Epithelial cell of proximal tubule (primary cell): ENCODE measurements around the gene CLSTN1. TPM values are rescaled to one million over a fixed set of nuclear protein-coding genes. Genes with fewer than 3 reads are reported as not detected.

Experiments used
- DNase-seq: peaks from one replicate; pipeline ENCODE4 v3.0.0-alpha.2; 2011; ENCODE audit warnings: low read depth
- H3K4me3 ChIP-seq: 2 replicates; pipeline ENCODE4 v1.5.1; 2011; ENCODE audit warnings: low read depth, mild to moderate bottlenecking, low read length
- CTCF ChIP-seq: conservative IDR thresholded peaks from 2 replicates; pipeline ENCODE4 v1.5.1; 2012; ENCODE audit warnings: low read depth, mild to moderate bottlenecking, low read length
- total RNA-seq: library from RNA; depleted of rRNA; stranded (reverse); fragments of >200 nt; gene quantifications from 2 replicates; pipeline ENCODE4 v1.2.3, GENCODE V29; 2015

The CLSTN1 gene
- total RNA-seq, 1 donor from 2014 or later, result 87.5 TPM

DNA sequence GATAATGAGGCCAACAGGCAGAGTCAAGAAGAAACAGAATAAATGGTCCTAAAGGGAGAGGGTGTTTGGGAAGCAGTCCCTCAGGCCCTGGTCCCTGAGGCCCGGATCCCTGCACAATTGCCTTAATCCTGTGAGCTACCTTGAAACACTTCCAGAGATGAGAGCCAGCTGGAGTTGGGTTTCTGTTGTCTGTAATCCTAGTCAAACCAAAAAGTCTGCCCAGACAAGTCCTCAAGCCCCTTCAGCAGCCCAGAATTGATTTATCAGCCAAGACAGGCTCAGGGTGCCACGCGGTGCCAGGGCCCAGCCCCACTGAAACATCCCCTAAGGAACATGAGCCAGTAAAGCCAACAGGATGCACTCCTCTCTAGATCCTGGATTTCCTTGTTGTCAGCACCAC, 16.4 kb upstream of the CLSTN1 start:
- no peak overlapping the region for H3K4me3 ChIP-seq
- DNase-seq, result no peak
- TF ChIP-seq CTCF, result no peak

GRCh38 chr1:9838946-9839345, 15.2 kb upstream of the CLSTN1 start:
- TF ChIP-seq CTCF, result no peak
- no peak for DNase-seq

GRCh38 chr1:9836632-9836960, 12.8 kb upstream of the CLSTN1 start:
- H3K4me3 ChIP-seq, result no peak overlapping the region
- DNase-seq, result no peak
- no peak for TF ChIP-seq CTCF

More at GRCh38 chr1:9838946-9839345, 15.2 kb upstream of the CLSTN1 start:
- H3K4me3 ChIP-seq, result no peak overlapping the region

DNA sequence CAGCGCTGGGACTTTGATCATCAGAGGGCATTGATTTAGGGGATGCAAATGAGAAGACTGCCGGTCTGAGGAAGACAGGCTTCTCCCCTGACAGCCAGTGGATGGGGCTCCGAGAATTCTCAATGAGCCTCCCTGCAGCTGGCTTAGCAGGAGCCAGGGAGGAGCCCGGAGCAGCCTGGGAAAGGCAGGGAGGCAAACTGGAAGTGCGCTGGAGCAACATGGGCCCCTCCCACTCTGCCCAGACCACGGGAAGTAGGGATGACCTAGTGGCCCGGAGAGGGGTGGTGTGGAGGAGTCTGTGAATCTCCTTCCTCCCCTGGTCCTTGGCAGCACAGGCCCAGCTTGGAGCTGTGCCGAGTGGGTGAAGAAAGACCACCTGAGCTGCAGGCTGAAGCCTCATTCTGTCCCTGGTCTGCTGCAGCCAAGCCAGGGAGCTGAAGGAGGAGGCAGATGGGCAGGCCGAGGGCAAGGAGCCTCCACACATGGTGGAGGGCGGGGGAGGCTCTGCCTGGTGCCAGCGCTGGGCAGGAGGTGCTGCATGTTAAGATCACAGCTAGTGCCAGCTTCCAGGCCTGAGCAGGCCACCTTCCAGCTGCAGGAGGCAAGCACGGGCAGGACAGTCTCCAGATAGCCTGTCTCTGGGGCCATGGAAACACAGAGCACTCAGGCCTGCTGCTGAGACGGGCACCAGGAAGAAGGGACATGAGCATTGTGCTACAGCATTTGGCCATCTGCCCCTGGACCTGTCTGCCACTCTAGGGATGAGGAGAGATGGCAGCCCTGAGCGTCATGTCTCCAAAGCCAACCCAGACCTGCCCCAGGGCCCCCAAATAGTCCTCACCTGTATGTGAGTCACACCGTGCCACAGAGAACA, 12.2 kb upstream of the CLSTN1 start:
- H3K4me3 ChIP-seq, result peak overlapping the region; percentile 27
- no peak for TF ChIP-seq CTCF
- no peak for DNase-seq

GRCh38 chr1:9835404-9835757, 11.6 kb upstream of the CLSTN1 start:
- H3K4me3 ChIP-seq, result peak overlapping the region; percentile 27
- no peak for DNase-seq
- TF ChIP-seq CTCF, result no peak

DNA sequence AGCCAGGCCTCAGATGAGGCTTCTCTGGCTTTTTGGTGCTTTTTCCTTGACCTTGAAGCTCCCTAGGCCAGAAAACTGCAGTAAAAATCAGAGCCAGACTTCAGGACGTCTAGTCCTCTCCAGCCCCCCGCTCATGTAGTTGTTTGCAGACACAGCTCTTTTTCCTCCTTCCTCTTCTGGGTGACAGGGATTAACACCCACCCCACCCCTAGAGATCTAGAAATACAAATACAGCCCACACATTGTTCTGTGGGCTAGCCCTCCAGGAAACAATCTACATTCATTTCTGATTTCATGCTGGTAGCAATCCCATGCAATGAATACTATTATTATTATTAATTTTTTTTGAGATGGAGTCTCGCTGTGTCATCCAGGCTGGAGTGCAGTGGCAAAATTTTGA, 9.9 kb upstream of the CLSTN1 start:
- TF ChIP-seq CTCF, result no peak
- H3K4me3 ChIP-seq, result no peak overlapping the region
- no peak for DNase-seq
